KMS-11 (cell line): ENCODE data around the gene B3GNT3.

ENCODE experiments used
- H2AFZ ChIP-seq: fragments of 200-600 bp; sonication (generic); 2 replicates; pipeline ENCODE4 v1.6.1; 2016; ENCODE audit warnings: antibody characterized with exemption, mixed run types, low read depth
- H3K27ac ChIP-seq: fragments of 200-600 bp; sonication (generic); 2 replicates; pipeline ENCODE4 v1.6.1; 2016; ENCODE audit warnings: mild to moderate bottlenecking, mixed run types
- H3K27me3 ChIP-seq: fragments of 200-600 bp; sonication (generic); 2 replicates; pipeline ENCODE4 v1.6.1; 2017; ENCODE audit warnings: mild to moderate bottlenecking, low read depth, mixed run types, moderate library complexity; ENCODE audit not compliant: insufficient read depth
- H3K36me3 ChIP-seq: fragments of 200-600 bp; sonication (generic); 2 replicates; pipeline ENCODE4 v1.6.1; 2017; ENCODE audit warnings: mild to moderate bottlenecking, mixed run types; ENCODE audit not compliant: insufficient read depth
- H3K4me1 ChIP-seq: fragments of 200-600 bp; sonication (generic); 2 replicates; pipeline ENCODE4 v1.6.1; 2016; ENCODE audit warnings: mild to moderate bottlenecking, low read depth, mixed run types; ENCODE audit not compliant: poor library complexity, severe bottlenecking
- H3K4me2 ChIP-seq: fragments of 200-600 bp; sonication (generic); 2 replicates; pipeline ENCODE4 v1.7.0; 2016; ENCODE audit warnings: mild to moderate bottlenecking, mixed run types
- H3K4me3 ChIP-seq: fragments of 200-600 bp; sonication (generic); IDR thresholded peaks from 2 replicates; pipeline ENCODE4 v1.6.1; 2017; ENCODE audit warnings: low read depth, low read length, mixed read lengths; ENCODE audit not compliant: insufficient read depth
- H3K79me2 ChIP-seq: fragments of 200-600 bp; sonication (generic); 2 replicates; pipeline ENCODE4 v1.6.1; 2016; ENCODE audit warnings: low read depth, mixed run types; ENCODE audit not compliant: insufficient read depth
- H3K9ac ChIP-seq: fragments of 200-600 bp; sonication (generic); 2 replicates; pipeline ENCODE4 v1.6.1; 2016; ENCODE audit warnings: mild to moderate bottlenecking, mixed run types
- H4K20me1 ChIP-seq: fragments of 200-600 bp; sonication (generic); 2 replicates; pipeline ENCODE4 v1.6.1; 2016; ENCODE audit warnings: mild to moderate bottlenecking, mixed run types; ENCODE audit not compliant: insufficient read depth
- CTCF ChIP-seq: fragments of 200-600 bp; sonication (generic); conservative IDR thresholded peaks from 2 replicates; pipeline ENCODE4 v1.6.1; 2017; ENCODE audit warnings: low read depth, mild to moderate bottlenecking, antibody characterized with exemption, low read length, moderate library complexity, mixed read lengths

B3GNT3 gene

DNA sequence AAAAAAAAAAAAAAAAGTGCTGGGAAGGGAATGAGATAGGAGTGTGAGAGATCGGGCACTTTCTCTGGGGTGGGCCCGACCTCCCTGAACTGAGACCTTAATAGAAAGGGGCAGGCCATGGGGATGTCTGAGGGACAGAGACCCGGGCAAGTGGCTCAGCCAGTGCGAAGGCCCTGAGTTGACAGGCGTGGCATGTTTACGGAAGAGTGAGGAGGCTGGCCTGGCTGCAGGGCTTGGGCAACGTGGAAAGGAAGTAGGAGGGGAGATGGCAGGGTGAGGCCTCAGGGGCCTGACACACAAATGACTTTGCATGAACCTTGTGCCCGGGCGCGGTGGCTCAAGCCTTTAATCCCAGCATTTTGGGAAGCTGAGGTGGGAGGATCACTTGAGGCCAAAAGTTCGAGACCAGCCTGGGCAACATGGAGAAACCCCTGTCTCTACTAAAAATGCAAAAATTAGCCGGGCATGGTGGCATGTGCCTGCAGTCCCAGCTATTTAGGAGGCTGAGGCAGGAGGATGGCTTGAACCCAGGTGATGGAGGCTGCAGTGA is 29.8 kb upstream of the B3GNT3 start:
- Histone ChIP-seq H3K36me3 (no peaks in the 10 kb centered on the region), H3K4me3 (no peak overlapping the region), H3K27me3 (no peaks in the 10 kb centered on the region), H2AFZ (no peak overlapping the region), H3K4me2 (no peak overlapping the region), H4K20me1 (no peaks in the 10 kb centered on the region), H3K79me2 (no peaks in the 10 kb centered on the region), H3K4me1 (no peaks in the 10 kb centered on the region), H3K9ac (no peak overlapping the region), H3K27ac (no peak overlapping the region)
- no peak for TF ChIP-seq CTCF

DNA sequence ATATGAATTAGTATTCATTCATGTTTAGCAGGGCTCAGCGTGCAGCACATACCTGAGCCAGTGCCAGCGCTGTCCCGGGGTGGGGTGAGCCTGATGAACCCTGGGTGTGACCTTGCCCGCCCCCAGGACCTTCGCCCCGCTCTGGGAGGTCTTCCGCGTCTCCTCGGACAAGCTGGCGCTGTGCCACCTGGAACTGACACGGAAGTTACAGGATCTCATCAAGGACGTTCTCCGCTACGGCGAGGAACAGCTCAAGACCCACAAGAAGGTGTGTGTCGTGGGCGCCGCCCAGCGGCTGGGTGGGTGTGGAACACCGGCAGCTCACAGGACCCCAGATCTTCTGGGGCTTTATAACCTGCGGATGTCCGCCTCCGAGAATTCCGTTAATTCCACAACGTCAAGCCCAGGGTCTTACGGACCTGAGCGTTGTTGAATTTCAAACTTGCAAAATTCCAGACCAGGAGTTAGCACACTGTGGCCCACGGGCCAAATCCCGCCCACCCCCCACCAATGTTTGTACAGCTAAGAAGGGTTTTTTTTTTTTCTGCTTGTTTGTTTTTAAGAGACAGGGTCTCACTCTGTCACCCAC is 28.3 kb upstream of the B3GNT3 start:
- no peak overlapping the region for H2AFZ ChIP-seq
- no peak overlapping the region for H3K4me2 ChIP-seq
- no peaks in the 10 kb centered on the region for H3K4me1 ChIP-seq

GRCh38 chr19:17767559-17767958 is 27.4 kb upstream of the B3GNT3 start:
- Histone ChIP-seq H3K79me2 (no peaks in the 10 kb centered on the region), H3K27me3 (no peaks in the 10 kb centered on the region), H3K27ac (no peak overlapping the region), H4K20me1 (no peaks in the 10 kb centered on the region), H3K4me1 (no peaks in the 10 kb centered on the region), H3K4me3 (no peak overlapping the region), H3K36me3 (no peaks in the 10 kb centered on the region), H2AFZ (no peak overlapping the region), H3K4me2 (no peak overlapping the region), H3K9ac (no peak overlapping the region)
- no peak for TF ChIP-seq CTCF

More for the DNA sequence above, 28.3 kb upstream of the B3GNT3 start:
- no peaks in the 10 kb centered on the region for H3K27me3 ChIP-seq
- H3K9ac ChIP-seq, result no peak overlapping the region
- H3K36me3 ChIP-seq, result no peaks in the 10 kb centered on the region
- no peaks in the 10 kb centered on the region for H4K20me1 ChIP-seq
- H3K27ac ChIP-seq, result no peak overlapping the region
- H3K79me2 ChIP-seq, result no peaks in the 10 kb centered on the region
- TF ChIP-seq CTCF, result no peak
- H3K4me3 ChIP-seq, result no peak overlapping the region

GRCh38 chr19:17770613-17771012 is 24.3 kb upstream of the B3GNT3 start:
- no peaks in the 10 kb centered on the region for H3K36me3 ChIP-seq

More at GRCh38 chr19:17770613-17771012, 24.3 kb upstream of the B3GNT3 start:
- Histone ChIP-seq H3K27me3 (no peaks in the 10 kb centered on the region), H3K27ac (no peak overlapping the region), H3K4me1 (no peaks in the 10 kb centered on the region), H3K4me2 (no peak overlapping the region), H2AFZ (no peak overlapping the region), H3K9ac (no peak overlapping the region), H3K79me2 (no peaks in the 10 kb centered on the region), H3K4me3 (no peak overlapping the region), H4K20me1 (no peaks in the 10 kb centered on the region)
- TF ChIP-seq CTCF, result no peak
